Activated CD8-positive, alpha-beta memory T cell treated with anti-CD3 and anti-CD28 coated beads, Interleukin-2, amount 50 U/mL, for 1 hour (primary cell): ENCODE measurements around the gene OXCT1.
"Not testable (repeated sequence)": the region's sequence is repeated elsewhere in the genome, so short reads cannot be mapped to it uniquely, and the experiment has no call there.

Source experiments
- DNase-seq: peaks from one replicate; pipeline ENCODE4 v3.0.0-alpha.2; 2020; ENCODE audit errors: extremely low read depth

Gene OXCT1

GRCh38 chr5:41773799-41774198 lies 96.4 kb downstream of the OXCT1 start:
- DNase-seq: no peak

GRCh38 chr5:41772785-41773442 lies 97.3 kb downstream of the OXCT1 start:
- DNase-seq: no peak

- DNase-seq: no peak
Measured at GRCh38 chr5:41772056-41772455, 98.2 kb downstream of the OXCT1 start.

DNA sequence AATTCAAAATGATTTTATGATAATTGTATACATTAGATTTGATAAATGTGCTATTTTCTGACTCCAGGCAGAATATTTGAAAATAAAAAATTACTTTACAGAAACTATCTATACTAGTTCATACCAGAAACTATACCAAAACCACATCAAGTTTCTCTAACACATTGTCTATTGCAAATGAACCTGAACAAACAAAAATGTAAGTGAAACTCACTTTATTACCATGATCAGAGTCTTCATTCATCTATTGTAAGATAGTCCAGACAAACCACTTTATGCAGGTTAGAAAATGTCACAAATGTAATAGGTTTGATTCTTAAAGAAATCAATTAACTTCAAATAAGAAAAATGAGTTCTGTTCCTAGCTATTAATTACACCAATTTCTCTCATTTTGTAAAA lies 99.4 kb downstream of the OXCT1 start:
- no peak for DNase-seq

GRCh38 chr5:41768692-41769091 lies 101.5 kb downstream of the OXCT1 start:
- DNase-seq: no peak

DNA sequence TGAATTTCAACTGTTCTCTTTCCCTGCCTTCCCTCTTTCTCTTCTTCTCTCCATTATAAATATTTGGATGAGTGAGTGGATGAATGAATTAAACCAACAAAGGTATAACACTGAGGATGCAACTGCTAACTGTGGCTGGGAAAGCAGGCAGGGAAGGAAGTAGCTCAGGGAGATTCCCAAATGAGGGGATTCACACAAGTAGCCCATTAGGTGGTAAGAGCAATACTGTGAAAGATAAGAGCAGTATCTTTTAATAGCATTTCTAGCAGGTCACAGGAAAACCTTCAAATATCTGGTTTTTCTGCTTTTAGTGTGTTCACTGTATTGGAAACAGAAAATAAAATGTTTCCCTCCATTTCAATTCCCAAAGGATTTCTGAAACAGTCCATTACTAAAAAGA lies 105.6 kb downstream of the OXCT1 start:
- DNase-seq: no peak

GRCh38 chr5:41763574-41763973 lies 106.7 kb downstream of the OXCT1 start:
- DNase-seq: no peak

GRCh38 chr5:41763081-41763480 lies 107.1 kb downstream of the OXCT1 start:
- DNase-seq: no peak

DNA sequence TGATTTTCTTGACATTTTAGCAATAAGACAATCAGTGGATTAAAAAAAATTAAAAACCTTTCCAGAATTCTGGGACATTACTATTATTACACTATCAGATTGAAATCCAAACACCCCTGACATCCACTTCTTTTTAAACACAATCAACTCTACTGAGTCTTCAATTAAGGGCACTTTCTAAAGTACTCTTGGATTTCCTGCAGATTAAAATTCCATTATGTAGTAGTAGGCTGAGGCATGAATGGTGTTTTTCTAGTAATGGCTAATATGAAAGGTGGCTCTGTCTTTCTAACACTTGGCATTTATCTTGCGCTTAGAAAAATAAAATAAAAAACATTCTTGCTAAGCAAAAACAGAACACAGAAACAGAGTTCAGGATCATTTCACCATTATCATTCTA lies 107.8 kb downstream of the OXCT1 start:
- no peak for DNase-seq

DNA sequence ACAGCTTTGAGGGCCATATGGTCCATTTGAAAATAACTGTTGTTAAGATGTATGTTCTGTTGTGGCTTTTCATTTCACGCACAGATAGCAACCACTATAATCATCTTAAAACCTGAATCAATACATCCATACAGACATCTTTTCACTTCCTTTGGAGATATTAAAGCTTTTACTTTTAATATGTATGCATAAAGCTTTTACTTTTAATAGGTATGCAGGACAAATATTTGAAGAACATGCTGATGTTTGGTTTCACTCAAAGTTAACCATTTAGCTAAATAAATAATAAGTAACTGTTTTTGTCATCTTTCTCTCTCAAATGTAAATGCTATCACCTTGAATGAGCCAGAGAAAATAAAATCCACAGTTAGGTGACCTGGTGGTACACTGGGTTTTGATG lies 108.6 kb downstream of the OXCT1 start:
- DNase-seq: no peak

DNA sequence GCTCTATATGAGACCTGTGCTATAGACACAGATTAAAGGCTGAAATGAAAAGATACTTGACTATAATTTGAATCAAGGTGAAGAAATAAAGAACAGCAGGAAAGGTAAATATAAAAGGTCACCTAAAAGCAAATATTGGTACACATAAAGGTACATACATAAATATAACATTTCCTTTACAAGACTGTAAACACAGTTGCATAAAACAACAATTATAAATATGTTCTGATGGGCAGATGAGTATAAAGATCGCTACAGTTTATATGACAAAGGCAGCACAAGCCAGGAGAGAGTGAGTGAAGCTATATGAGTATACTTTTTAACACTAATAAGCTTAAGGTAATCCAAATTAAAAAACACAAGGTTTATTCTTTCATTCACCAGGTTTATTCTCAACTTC lies 114.5 kb downstream of the OXCT1 start:
- no peak for DNase-seq

- no peak for DNase-seq
Measured at GRCh38 chr5:41754857-41755256, 115.4 kb downstream of the OXCT1 start.

- no peak for DNase-seq
Measured at GRCh38 chr5:41751867-41752266, 118.4 kb downstream of the OXCT1 start.

DNA sequence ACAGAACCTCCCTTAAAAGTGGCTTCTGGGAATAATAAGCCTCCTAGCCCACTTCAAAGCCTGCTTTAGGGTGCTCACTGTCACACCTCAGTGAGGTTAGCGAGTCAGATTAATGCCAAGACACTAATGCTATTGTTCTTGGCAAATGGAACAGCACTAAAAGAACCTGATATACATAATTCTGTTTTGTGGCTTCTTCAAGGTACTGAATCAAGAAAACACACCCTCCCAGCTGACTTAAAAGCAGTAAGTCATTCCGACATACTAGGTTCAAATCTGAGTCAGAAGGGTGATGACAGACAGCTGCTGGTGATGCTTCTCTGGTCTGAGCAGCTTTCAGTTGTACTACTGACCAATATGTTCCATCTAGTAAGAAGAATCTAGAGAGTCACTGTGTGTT lies 121.6 kb downstream of the OXCT1 start:
- DNase-seq: no peak

DNA sequence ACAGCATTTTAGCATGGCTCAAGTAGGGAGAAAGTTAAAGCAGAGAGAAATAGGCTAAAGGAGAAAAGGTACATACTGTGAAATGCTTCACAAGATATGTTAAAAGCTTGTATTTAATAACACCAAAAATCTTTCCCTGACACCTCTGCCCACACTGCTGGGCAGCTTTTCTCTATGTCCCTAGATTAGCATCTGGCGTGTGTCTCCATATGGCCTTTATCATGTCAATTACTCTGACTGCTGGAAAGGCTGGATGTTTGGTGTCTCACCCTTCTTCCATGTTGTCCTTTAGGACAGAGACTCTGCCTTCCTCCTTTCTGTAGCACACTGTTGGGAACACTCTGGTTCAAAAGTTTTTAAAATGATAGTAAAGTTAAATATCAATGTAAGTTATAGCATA lies 122.5 kb downstream of the OXCT1 start:
- DNase-seq: no peak

DNA sequence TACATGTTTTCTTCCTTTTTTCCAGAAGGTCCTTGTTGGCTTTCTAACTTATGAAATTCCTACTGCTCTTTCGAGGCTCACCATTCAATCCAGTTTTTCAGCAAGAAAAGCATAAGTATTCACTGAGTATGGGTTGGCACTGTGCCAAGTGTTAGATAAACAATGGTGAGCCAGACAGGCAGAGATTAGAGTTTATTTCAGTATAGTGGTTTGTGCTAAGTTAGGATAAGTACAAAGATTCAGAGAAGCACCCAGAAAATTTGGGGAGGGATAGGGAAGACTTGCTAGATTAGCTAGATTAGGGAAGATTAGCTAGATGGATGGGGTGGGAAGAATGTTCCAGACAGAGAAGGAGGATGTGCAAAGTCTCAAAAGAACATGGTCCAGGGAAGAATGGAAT lies 122.9 kb downstream of the OXCT1 start:
- no peak for DNase-seq

DNA sequence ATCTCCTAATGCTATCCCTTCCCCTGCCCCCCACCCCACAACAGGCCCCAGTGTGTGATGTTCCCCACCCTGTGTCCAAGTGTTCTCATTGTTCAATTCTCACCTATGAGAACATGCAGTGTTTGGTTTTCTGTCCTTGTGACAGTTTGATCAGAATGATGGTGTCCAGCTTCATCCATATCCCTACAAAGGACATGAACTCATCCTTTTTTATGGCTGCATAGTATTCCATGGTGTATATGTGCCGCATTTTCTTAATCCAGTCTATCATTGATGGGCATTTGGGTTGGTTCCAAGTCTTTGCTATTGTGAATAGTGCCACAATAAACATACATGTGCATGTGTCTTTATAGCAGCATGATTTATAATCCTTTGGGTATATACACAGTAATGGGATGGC lies 127.6 kb downstream of the OXCT1 start:
- DNase-seq: not testable (repeated sequence)

DNA sequence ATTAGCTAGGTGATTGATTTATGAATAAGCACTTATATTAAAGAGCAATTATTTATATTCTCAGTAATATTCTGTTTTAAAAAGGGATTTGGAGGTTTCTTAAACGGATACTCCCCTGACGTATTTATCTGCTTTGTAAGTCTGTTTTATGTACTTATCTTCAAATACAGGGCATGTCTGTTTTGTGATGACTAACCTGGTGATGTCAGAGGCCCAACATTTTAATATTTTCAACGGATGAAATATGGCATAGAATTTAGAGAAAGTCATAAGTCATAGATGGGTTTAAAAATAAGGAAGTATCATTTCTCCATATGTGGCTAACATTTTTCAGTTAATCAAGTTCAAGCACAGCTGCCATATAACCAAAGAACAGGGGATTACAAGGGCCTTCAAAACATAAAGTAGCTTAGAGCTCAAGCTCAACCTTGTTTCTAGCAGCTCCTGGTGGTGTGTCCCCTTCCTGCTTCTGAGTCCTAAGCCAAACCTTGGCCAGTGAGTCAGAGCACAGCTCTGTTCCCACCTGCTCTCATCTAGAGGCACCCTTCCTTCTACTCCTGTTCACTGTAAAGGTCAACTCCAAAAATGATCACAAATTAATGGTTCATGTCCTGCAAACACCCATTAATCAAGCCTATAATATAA lies 131.4 kb downstream of the OXCT1 start:
- DNase-seq: no peak

DNA sequence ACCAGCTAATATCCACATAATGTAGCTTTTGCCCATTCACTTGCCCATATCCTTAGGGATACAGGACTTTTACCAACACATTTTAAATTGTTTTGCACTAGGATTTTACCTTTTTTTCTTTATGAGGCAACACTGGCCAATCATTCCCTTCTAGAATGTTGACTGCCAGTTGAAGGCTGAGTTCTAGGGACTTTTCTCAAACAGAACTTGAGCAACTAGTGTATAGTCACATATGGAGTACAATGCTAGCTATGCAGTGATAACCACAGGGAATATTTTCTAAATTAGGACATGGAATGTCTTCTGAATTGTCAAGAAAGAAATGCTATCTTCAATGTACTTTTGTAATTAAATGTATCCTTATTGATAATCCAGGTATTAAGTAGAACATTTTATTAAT lies 133.6 kb downstream of the OXCT1 start:
- DNase-seq: no peak

DNA sequence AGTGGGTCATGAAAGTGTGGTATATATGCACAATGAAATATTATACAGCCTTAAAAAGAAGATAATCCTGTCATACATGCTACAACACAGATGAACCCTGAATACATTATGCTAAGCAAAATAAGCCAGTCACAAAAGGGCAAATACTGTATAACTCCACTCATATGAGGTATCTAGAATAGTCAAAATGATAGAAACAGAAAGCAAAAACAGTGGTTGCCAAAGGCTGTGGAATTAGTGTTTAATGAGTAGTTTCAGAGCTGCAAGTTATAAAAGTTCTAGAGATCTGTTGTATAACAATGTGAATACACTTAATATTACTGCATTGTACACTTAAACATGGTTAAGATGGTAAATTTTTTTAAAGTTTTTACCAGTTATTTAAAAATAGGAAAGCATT lies 135.0 kb downstream of the OXCT1 start:
- DNase-seq: no peak

- DNase-seq: not testable (repeated sequence)
Measured at GRCh38 chr5:41729381-41729780, 140.8 kb downstream of the OXCT1 start.

DNA sequence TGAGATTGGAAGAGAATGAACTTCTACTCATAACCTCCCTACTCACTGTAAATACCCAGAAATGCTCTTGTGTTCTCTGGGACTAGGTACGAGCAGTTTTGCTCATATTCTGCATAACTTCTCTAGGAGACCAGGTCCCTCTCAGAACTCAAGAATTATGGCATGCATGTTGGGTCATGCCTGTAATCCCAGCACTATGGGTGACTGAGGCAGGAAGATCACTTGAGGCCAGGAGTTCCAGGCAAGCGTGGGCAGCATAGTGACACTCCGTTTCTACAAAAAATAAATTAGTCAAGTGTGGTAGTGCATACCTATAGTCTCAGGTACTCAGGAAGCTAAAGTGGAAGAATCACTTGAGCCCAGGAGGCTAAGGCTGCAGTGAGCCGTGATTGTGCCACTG lies 141.9 kb downstream of the OXCT1 start:
- DNase-seq: no peak

- no peak for DNase-seq
Measured at GRCh38 chr5:41722359-41722950, 147.8 kb downstream of the OXCT1 start.

DNA sequence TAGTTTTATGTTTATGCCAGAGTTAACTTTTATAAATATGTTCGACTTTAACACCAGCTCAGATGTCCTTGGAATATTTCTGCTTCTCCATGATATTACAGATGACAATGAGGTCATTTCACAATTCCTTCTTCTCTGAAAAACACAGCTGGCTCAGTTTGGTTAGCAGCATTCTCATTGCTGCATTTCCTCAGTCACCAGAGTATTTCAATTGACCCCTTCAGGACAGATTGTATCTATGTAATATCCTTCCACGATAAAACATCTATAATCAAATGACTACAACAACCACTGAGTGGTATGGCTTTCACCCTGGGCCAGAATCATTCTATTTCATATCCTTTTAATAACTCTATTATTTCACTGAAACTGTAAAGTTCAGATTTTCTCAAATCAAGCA lies 148.7 kb downstream of the OXCT1 start:
- no peak for DNase-seq
